B cell (primary cell): Measurements from ENCODE around the gene MT1M. TPM values are rescaled to one million over a fixed set of nuclear protein-coding genes. Genes with fewer than 3 reads are reported as not detected.
"Not testable (repeated sequence)": the region's sequence is repeated elsewhere in the genome, so short reads cannot be mapped to it uniquely, and the experiment has no call there.

Experiments
- ATAC-seq: fragments of 200-7000 bp; cut with Tn5 transposase; one replicate; pipeline ENCODE4 v1.10.0; 2021; ENCODE audit warnings: low read depth, mild to moderate bottlenecking, moderate number of reproducible peaks, moderate library complexity
- CTCF ChIA-PET: fragments of 350-600 bp; sonication (Branson Sonifier 250); formaldehyde crosslinking; loops from one replicate; lab custom pipeline; 2021; ENCODE audit warnings: antibody characterized with exemption, inconsistent platforms; lab: Charles Lee
- POLR2A ChIA-PET: fragments of 350-600 bp; sonication (Branson Sonifier 250); formaldehyde crosslinking; loops from one replicate; lab custom pipeline; 2021; ENCODE audit warnings: antibody characterized with exemption; lab: Charles Lee
- DNase-seq: peaks from one replicate; pipeline ENCODE4 v3.0.0; 2013
- H2AFZ ChIP-seq: 2 replicates; pipeline ENCODE4 v1.6.1; 2012; ENCODE audit warnings: mild to moderate bottlenecking, low read depth, low read length; ENCODE audit not compliant: insufficient read depth, poor library complexity, severe bottlenecking
- H3K27ac ChIP-seq, 2 donors: 1 replicate in 1 of 2; 2 replicates in 1 of 2; pipeline ENCODE4 v1.5.1; 2012 to 2013; ENCODE audit warnings: low read length in 2 of 2, mild to moderate bottlenecking in 2 of 2, moderate library complexity in 1 of 2
- H3K27me3 ChIP-seq, 4 experiments: fragments of 200-600 bp in 1 of 4; sonication (generic) in 1 of 4; replicated peaks in 1 of 4; 1 replicate in 2 of 4; 2 replicates in 2 of 4; pipeline versions ENCODE4 v1.6.1 to v1.7.0; 2013 to 2016; ENCODE audit warnings: low read length in 3 of 4, mild to moderate bottlenecking in 2 of 4, mixed read lengths in 1 of 4, moderate library complexity in 1 of 4; ENCODE audit not compliant: insufficient read depth in 4 of 4, control insufficient read depth in 3 of 4; ENCODE audit errors: control extremely low read depth in 1 of 4
- H3K36me3 ChIP-seq, 2 experiments: replicated peaks in 1 of 2; 1 replicate in 1 of 2; 2 replicates in 1 of 2; pipeline versions ENCODE4 v1.6.1 to v1.7.1; 2013; ENCODE audit warnings: low read length in 1 of 2; ENCODE audit not compliant: insufficient read depth in 2 of 2, control insufficient read depth in 1 of 2; ENCODE audit errors: control extremely low read depth in 1 of 2, extremely low read depth in 1 of 2
- H3K4me1 ChIP-seq, 2 donors: fragments of 200-600 bp in 1 of 2; sonication (generic) in 1 of 2; 1 replicate in 1 of 2; 2 replicates in 1 of 2; pipeline versions ENCODE4 v1.5.1 to v1.6.1; 2013 to 2017; ENCODE audit warnings: low read length in 2 of 2; ENCODE audit not compliant: control insufficient read depth in 2 of 2, insufficient read depth in 2 of 2
- H3K4me2 ChIP-seq: replicated peaks from 2 replicates; pipeline ENCODE3; 2012; ENCODE audit warnings: mild to moderate bottlenecking, low read depth, low read length; ENCODE audit not compliant: poor library complexity, severe bottlenecking
- H3K4me3 ChIP-seq, 5 experiments: fragments of 200-600 bp in 1 of 5; sonication (generic) in 1 of 5; 1 replicate in 3 of 5; 2 replicates in 2 of 5; pipeline versions ENCODE4 v1.5.1 to v1.7.0; 2011 to 2016; ENCODE audit warnings: low read length in 4 of 5, mild to moderate bottlenecking in 4 of 5, low read depth in 2 of 5, control low read depth in 1 of 5, moderate library complexity in 1 of 5; ENCODE audit not compliant: insufficient read depth in 1 of 5; ENCODE audit errors: control extremely low read depth in 1 of 5, extremely low read depth in 1 of 5
- H3K79me2 ChIP-seq: fragments of 200-600 bp; sonication (generic); one replicate; pipeline ENCODE4 v1.6.0; 2016; ENCODE audit warnings: low read length; ENCODE audit not compliant: control insufficient read depth, insufficient read depth
- H3K9ac ChIP-seq: fragments of 200-600 bp; sonication (generic); 2 replicates; pipeline ENCODE4 v1.6.1; 2017; ENCODE audit warnings: mild to moderate bottlenecking, low read length, moderate library complexity
- H3K9me3 ChIP-seq, 3 donors: one replicate each; pipeline versions ENCODE4 v1.6.1 to v1.7.1; 2013; ENCODE audit warnings: low read length in 2 of 3; ENCODE audit not compliant: control insufficient read depth in 2 of 3, insufficient read depth in 1 of 3; ENCODE audit errors: control extremely low read depth in 1 of 3
- H4K20me1 ChIP-seq: 2 replicates; pipeline ENCODE4 v1.6.0; 2012; ENCODE audit warnings: mild to moderate bottlenecking, low read length; ENCODE audit not compliant: insufficient read depth, control insufficient read depth, poor library complexity, severe bottlenecking
- H3K27ac Mint-ChIP-seq: one replicate; pipeline ENCODE4 v1.8.0; 2021; ENCODE audit warnings: mixed read lengths
- H3K27me3 Mint-ChIP-seq: one replicate; pipeline ENCODE4 v1.8.0; 2021; ENCODE audit warnings: mixed read lengths
- H3K4me1 Mint-ChIP-seq: one replicate; pipeline ENCODE4 v1.8.0; 2021; ENCODE audit warnings: mixed read lengths
- H3K4me3 Mint-ChIP-seq: one replicate; pipeline ENCODE4 v1.8.0; 2021; ENCODE audit warnings: mixed read lengths
- H3K9me3 Mint-ChIP-seq: one replicate; pipeline ENCODE4 v1.8.0; 2022; ENCODE audit warnings: mixed read lengths; ENCODE audit not compliant: insufficient read depth
- EZH2 ChIP-seq: IDR thresholded peaks from 2 replicates; pipeline ENCODE4 v1.6.1; 2012; ENCODE audit warnings: borderline replicate concordance, low read depth, mild to moderate bottlenecking, moderate library complexity, low read length; ENCODE audit not compliant: insufficient read depth, poor library complexity, severe bottlenecking
- WGBS: methylation state at CpG from one replicate; pipeline ENCODE4 v1.1.5; 2013; ENCODE audit warnings: missing lambda C conversion rate; ENCODE audit not compliant: insufficient coverage; 5-methylcytosine and 5-hydroxymethylcytosine counted together
- intact Hi-C: fragments of 100-400 bp; cut with micrococcal nuclease; formaldehyde crosslinking; loops from one replicate; pipeline ENCODE4 v1.10.0; 2022
- polyA minus RNA-seq: library from RNA; depleted of rRNA, polyadenylated mRNA; stranded (reverse); fragments of >200 nt; gene quantifications from 2 replicates; pipeline ENCODE4 v1.2.3, GENCODE V29; 2012
- polyA plus RNA-seq: library from polyadenylated mRNA; depleted of rRNA; stranded (reverse); fragments of >200 nt; gene quantifications from 2 replicates; pipeline ENCODE4 v1.2.3, GENCODE V29; 2012
- total RNA-seq, 2 donors: library from RNA; stranded (reverse); fragments of 120-200 nt in 1 of 2; gene quantifications; 1 replicate in 1 of 2; 2 replicates in 1 of 2; pipeline versions ENCODE4 v1.2.3 to v1.2.4, GENCODE V29; 2013 to 2022
- TF ChIP-seq, protein P1 (sequence below): fragments of 200-600 bp; IDR thresholded peaks from one replicate; pipeline ENCODE4 v1.8.0; 2022; ENCODE audit warnings: antibody characterized with exemption, mild to moderate bottlenecking

Gene MT1M
- not detected in 2 replicates for total RNA-seq
- not detected for total RNA-seq (2013)
- polyA plus RNA-seq: not detected in 2 replicates
- not detected in 2 replicates for polyA minus RNA-seq

DNA sequence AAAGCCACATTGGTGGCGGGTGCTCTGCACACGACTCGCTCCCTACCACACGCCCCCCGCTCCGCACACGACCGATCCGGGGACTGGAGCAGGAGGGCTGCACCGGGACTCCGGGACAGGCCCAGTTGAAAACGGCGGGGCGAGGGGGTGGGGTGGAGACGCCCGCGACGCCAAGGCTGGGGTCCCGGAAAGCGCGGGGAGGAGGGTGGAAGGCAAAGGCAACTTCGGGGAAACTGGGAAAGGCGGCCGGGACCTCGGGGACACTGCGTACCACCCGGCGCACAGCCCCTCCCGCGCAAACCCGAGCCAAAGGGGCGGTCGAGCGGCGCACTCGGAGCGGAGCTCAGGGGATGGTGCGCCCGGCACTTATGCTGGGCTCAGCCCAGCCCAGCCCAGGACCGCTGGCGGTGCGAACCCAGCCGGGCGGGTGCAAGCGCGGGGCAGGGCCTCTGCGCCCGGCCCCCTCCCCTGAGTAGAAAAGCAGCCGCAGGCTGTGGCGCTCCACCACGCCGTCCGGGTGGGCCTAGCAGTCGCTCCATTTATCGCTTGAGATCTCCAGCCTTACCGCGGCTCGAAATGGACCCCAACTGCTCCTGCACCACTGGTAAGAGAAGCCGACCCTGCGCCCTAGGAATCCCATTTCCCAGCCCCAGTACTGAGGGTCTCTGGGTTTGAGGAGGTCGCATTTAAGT, at the start of gene MT1M:
Gene MT1M (plus strand): TSS at position 504 of the 692 bp plus-strand sequence. CDS start 73 bp downstream, at position 577.
- Histone ChIP-seq H3K4me1 (peaks cover 36 to 37% of the 10 kb centered on the region in 2 donors), H2AFZ (peak within 1 kb of the TSS; percentile 51), H3K79me2 (no peaks in the 10 kb centered on the region), H3K9me3 (peaks cover 0 to 4% (median 0%) of the 10 kb centered on the region in 3 donors), H4K20me1 (no peaks in the 10 kb centered on the region), H3K27me3 (peaks cover 0 to 61% (median 31%) of the 10 kb centered on the region in 4 experiments), H3K4me3 (peak within 1 kb of the TSS in 4 of 5 experiments; percentile 13 to 52 (median 22)), H3K4me2 (peak within 1 kb of the TSS; percentile 67), H3K27ac (no peak within 1 kb of the TSS), H3K9ac (peak within 1 kb of the TSS; percentile 48), H3K36me3 (no peaks in the 10 kb centered on the region)
- DNase-seq (peak; percentile 34), ATAC-seq (no peak)
- Mint-ChIP-seq H3K9me3 (no peaks in the 10 kb centered on the region), H3K4me3 (peak within 1 kb of the TSS; percentile 80), H3K27me3 (peaks cover 58% of the 10 kb centered on the region), H3K4me1 (peaks cover 32% of the 10 kb centered on the region), H3K27ac (no peak within 1 kb of the TSS)
- CTCF ChIA-PET: no interaction called here
- intact Hi-C loops: loop anchor here (10.0 kb wide), 1 partner anchor 52 kb away; the partner anchor contains the start of gene MT1X
- TF ChIP-seq, protein P1, sequence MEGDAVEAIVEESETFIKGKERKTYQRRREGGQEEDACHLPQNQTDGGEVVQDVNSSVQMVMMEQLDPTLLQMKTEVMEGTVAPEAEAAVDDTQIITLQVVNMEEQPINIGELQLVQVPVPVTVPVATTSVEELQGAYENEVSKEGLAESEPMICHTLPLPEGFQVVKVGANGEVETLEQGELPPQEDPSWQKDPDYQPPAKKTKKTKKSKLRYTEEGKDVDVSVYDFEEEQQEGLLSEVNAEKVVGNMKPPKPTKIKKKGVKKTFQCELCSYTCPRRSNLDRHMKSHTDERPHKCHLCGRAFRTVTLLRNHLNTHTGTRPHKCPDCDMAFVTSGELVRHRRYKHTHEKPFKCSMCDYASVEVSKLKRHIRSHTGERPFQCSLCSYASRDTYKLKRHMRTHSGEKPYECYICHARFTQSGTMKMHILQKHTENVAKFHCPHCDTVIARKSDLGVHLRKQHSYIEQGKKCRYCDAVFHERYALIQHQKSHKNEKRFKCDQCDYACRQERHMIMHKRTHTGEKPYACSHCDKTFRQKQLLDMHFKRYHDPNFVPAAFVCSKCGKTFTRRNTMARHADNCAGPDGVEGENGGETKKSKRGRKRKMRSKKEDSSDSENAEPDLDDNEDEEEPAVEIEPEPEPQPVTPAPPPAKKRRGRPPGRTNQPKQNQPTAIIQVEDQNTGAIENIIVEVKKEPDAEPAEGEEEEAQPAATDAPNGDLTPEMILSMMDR: no peak
- TF ChIP-seq EZH2: no peak
- WGBS: 4% methylated on average over 51 of the region's 61 CpGs
- POLR2A ChIA-PET: no interaction called here

DNA sequence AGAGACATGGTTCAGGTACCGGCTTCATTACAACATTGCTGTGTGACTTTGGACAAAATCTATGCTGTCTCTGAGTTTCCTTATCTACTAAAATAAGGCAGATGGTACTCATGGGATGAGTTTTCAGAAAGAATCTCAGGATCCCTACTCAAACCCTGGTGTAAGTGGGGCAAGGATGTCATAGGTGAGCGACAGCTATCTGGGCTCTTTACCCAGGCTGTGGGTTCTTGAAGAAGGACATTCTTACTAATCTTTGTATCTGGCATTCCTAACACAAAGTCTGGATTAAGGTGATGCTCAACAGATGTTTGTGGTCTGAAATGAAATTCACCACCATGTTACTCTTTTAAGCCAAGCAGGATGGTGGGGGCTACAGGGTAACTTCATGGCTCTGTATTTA, 49.5 kb upstream of the MT1M start:
- CTCF ChIA-PET: interaction anchor here (0.6 to 1.2 kb wide), 3 partner anchors 18 to 123 kb away, joined by 3 to 4 read pairs (median 4); no protein-coding TSS in a partner anchor
- intact Hi-C loops: not testable (repeated sequence)

More for the DNA sequence above, 49.5 kb upstream of the MT1M start:
- H3K27ac Mint-ChIP-seq, H3K27ac ChIP-seq, H3K4me1 Mint-ChIP-seq, DNase-seq, H3K79me2 ChIP-seq, H3K9ac ChIP-seq, H3K36me3 ChIP-seq, H3K9me3 ChIP-seq, H3K9me3 Mint-ChIP-seq, H3K4me2 ChIP-seq, H3K4me1 ChIP-seq, POLR2A ChIA-PET, H3K4me3 Mint-ChIP-seq, H4K20me1 ChIP-seq, H3K4me3 ChIP-seq, H3K27me3 ChIP-seq, ATAC-seq, H2AFZ ChIP-seq: not testable (repeated sequence)
- peaks cover 41% of the 10 kb centered on the region for H3K27me3 Mint-ChIP-seq
- WGBS: 100% methylated on average over 1 of the region's 2 CpGs
